Body of pancreas (tissue), 4 donors: ENCODE measurements around the gene NEDD4.

Experiments used
- CTCF ChIP-seq, 7 experiments: fragments of 450-650 bp in 4 of 7; fragments of 200-600 bp in 3 of 7; sonication (generic) in 3 of 7; IDR thresholded peaks; one replicate each; pipeline ENCODE4 v1.5.1; 2016 to 2019; ENCODE audit warnings: antibody characterized with exemption in 7 of 7
- POLR2A ChIP-seq, 3 donors: fragments of 450-650 bp; IDR thresholded peaks; one replicate each; pipeline ENCODE4 v1.6.1; 2016; ENCODE audit warnings: antibody characterized with exemption in 3 of 3, mild to moderate bottlenecking in 2 of 3

GRCh38 chr15:56042498-56042897, 49.1 kb upstream of the NEDD4 start:
- no peak for TF ChIP-seq CTCF (IDR thresholded peaks at IDR 0.05)
- TF ChIP-seq POLR2A (IDR thresholded peaks at IDR 0.05): no peak
